Ishikawa (cell line): ENCODE results near the gene FAM171A1.

Experiments used
- CEBPB ChIP-seq: IDR thresholded peaks from 2 replicates; pipeline ENCODE4 v1.6.1; 2012
- CREB1 ChIP-seq: IDR thresholded peaks from 2 replicates; pipeline ENCODE4 v1.6.1; 2012; ENCODE audit warnings: low read depth
- EGR1 ChIP-seq: IDR thresholded peaks from 2 replicates; pipeline ENCODE4 v1.6.1; 2012
- EP300 ChIP-seq: IDR thresholded peaks from 2 replicates; pipeline ENCODE4 v1.6.1; 2012; ENCODE audit warnings: borderline replicate concordance
- FOXM1 ChIP-seq: IDR thresholded peaks from 2 replicates; pipeline ENCODE4 v1.6.1; 2012; ENCODE audit warnings: low read depth, borderline replicate concordance
- MAX ChIP-seq: IDR thresholded peaks from 2 replicates; pipeline ENCODE4 v1.6.1; 2012
- RAD21 ChIP-seq: IDR thresholded peaks from 2 replicates; pipeline ENCODE4 v1.6.1; 2012; ENCODE audit warnings: low read depth
- REST ChIP-seq: IDR thresholded peaks from 2 replicates; pipeline ENCODE4 v1.6.1; 2012; ENCODE audit warnings: low read depth, mild to moderate bottlenecking
- TAF1 ChIP-seq: IDR thresholded peaks from 2 replicates; pipeline ENCODE4 v1.6.1; 2012; ENCODE audit warnings: low read depth, mild to moderate bottlenecking
- TEAD4 ChIP-seq: IDR thresholded peaks from 2 replicates; pipeline ENCODE4 v1.6.1; 2012
- USF1 ChIP-seq: IDR thresholded peaks from 2 replicates; pipeline ENCODE4 v1.6.1; 2012
- YY1 ChIP-seq: IDR thresholded peaks from 2 replicates; pipeline ENCODE4 v1.6.1; 2012; ENCODE audit warnings: low read depth
- ZBTB7A ChIP-seq: IDR thresholded peaks from 2 replicates; pipeline ENCODE4 v1.6.1; 2012; ENCODE audit warnings: low read depth

GRCh38 chr10:15363031-15363430 lies 8.1 kb downstream of the FAM171A1 start:
- TF ChIP-seq TAF1 (no peak), REST (no peak), EP300 (no peak), USF1 (no peak), EGR1 (no peak), RAD21 (no peak), CEBPB (no peak), MAX (no peak), YY1 (no peak), CREB1 (no peak), TEAD4 (no peak), ZBTB7A (no peak), FOXM1 (no peak)
